Stimulated activated CD8-positive, alpha-beta memory T cell treated with anti-CD3 and anti-CD28 coated beads, Interleukin-15, amount 100 ng/mL, for 1 hour (primary cell): ENCODE measurements around the gene WDHD1.
"Not testable (repeated sequence)": the region's sequence is repeated elsewhere in the genome, so short reads cannot be mapped to it uniquely, and the experiment has no call there.

Experiments used
- DNase-seq: peaks from one replicate; pipeline ENCODE4 v3.0.0-alpha.2; 2020; ENCODE audit warnings: low read depth

Gene WDHD1

GRCh38 chr14:54908190-54908589, 118.7 kb downstream of the WDHD1 start:
- no peak for DNase-seq

- DNase-seq = no peak
These were observed 120.8 kb downstream of the WDHD1 start for GRCh38 chr14:54906075-54906474.

GRCh38 chr14:54902521-54903420, 124.1 kb downstream of the WDHD1 start, which contains the start of gene GCH1:
Gene GCH1 (minus strand): TSS chr14:54902826. CDS start chr14:54902663, 163 bp downstream.
- peak; percentile 55 for DNase-seq

GRCh38 chr14:54902143-54902520, 124.8 kb downstream of the WDHD1 start:
- DNase-seq = peak; percentile 54

- DNase-seq = no peak
These were observed 125.3 kb downstream of the WDHD1 start for GRCh38 chr14:54901380-54902142.

- DNase-seq = no peak
These were observed 127.3 kb downstream of the WDHD1 start for GRCh38 chr14:54899573-54899972.

GRCh38 chr14:54897809-54898555, 128.9 kb downstream of the WDHD1 start:
- DNase-seq = not testable (repeated sequence)

- no peak for DNase-seq
These were observed 131.2 kb downstream of the WDHD1 start for GRCh38 chr14:54895683-54896082.

GRCh38 chr14:54894995-54895394, 131.9 kb downstream of the WDHD1 start:
- DNase-seq = no peak

- no peak for DNase-seq
These were observed 133.6 kb downstream of the WDHD1 start for GRCh38 chr14:54893151-54893760.

GRCh38 chr14:54891471-54892245, 135.2 kb downstream of the WDHD1 start:
- DNase-seq = no peak

GRCh38 chr14:54890788-54891187, 136.1 kb downstream of the WDHD1 start:
- DNase-seq = no peak

GRCh38 chr14:54889919-54890318, 137.0 kb downstream of the WDHD1 start:
- DNase-seq = no peak
